Neuron (in vitro differentiated cells): ENCODE data around the gene FBLN1.

Experiments used
- H2AFZ ChIP-seq: one replicate; pipeline ENCODE4 v1.6.1; 2013; ENCODE audit warnings: low read depth, mild to moderate bottlenecking, inconsistent platforms, low read length, moderate library complexity
- H3K27me3 ChIP-seq: one replicate; pipeline ENCODE4 v1.6.1; 2013; ENCODE audit warnings: low read length; ENCODE audit not compliant: insufficient read depth
- H3K36me3 ChIP-seq: one replicate; pipeline ENCODE4 v1.6.1; 2013; ENCODE audit warnings: low read length; ENCODE audit not compliant: insufficient read depth
- H3K4me1 ChIP-seq: one replicate; pipeline ENCODE4 v1.6.1; 2013; ENCODE audit warnings: low read length; ENCODE audit not compliant: insufficient read depth
- H3K4me3 ChIP-seq: 2 replicates; pipeline ENCODE4 v1.5.1; 2013; ENCODE audit warnings: mild to moderate bottlenecking, low read length, moderate library complexity
- H3K9me3 ChIP-seq: one replicate; pipeline ENCODE4 v1.6.1; 2013; ENCODE audit warnings: low read length

Gene FBLN1

DNA sequence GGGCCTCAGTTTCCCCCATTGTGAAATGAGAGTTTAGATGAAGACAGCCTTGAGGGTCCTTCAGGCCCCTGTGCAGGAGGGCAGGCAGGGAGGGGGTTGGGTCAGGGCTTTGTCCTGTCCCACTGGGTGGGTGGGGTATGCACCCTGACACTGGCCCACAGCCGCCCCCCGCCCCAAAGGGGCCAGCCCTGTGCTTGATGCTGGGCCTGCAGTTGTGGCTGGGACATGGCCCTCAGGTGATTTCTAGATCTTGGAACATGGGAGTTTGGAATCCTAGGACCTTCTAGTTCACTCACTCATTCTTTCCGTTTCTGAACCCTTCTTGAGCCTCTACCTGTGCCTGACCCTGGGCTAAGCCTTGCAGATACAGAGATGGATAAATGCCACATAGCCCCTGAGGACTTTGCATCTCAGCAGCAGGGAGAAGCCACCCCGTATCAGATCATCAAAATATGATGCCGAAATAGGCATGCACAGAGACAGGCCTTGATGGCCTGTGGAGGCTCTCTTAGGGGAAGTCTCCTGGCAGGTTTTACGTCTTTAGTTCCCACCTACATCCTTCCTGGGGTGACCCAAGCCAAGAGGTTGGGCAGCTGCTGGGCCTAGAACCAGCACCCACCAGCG, 76.0 kb downstream of the FBLN1 start:
- Histone ChIP-seq H3K9me3 (no peaks in the 10 kb centered on the region), H3K4me3 (no peak overlapping the region)

GRCh38 chr22:45579306-45579705, 76.6 kb downstream of the FBLN1 start:
- H3K4me3 ChIP-seq, result no peak overlapping the region
- no peak overlapping the region for H2AFZ ChIP-seq
- H3K4me1 ChIP-seq, result no peaks in the 10 kb centered on the region
- H3K27me3 ChIP-seq, result no peaks in the 10 kb centered on the region
- no peaks in the 10 kb centered on the region for H3K9me3 ChIP-seq
- no peaks in the 10 kb centered on the region for H3K36me3 ChIP-seq

More for the DNA sequence above, 76.0 kb downstream of the FBLN1 start:
- no peaks in the 10 kb centered on the region for H3K36me3 ChIP-seq
- no peaks in the 10 kb centered on the region for H3K4me1 ChIP-seq
- no peaks in the 10 kb centered on the region for H3K27me3 ChIP-seq
- H2AFZ ChIP-seq, result no peak overlapping the region

GRCh38 chr22:45579806-45580725, 77.4 kb downstream of the FBLN1 start:
- H3K4me3 ChIP-seq, result no peak overlapping the region
- H3K9me3 ChIP-seq, result no peaks in the 10 kb centered on the region
- H3K36me3 ChIP-seq, result no peaks in the 10 kb centered on the region
- H3K4me1 ChIP-seq, result no peaks in the 10 kb centered on the region
- no peaks in the 10 kb centered on the region for H3K27me3 ChIP-seq
- H2AFZ ChIP-seq, result no peak overlapping the region

GRCh38 chr22:45580726-45581381, 78.2 kb downstream of the FBLN1 start:
- no peak overlapping the region for H2AFZ ChIP-seq
- no peaks in the 10 kb centered on the region for H3K27me3 ChIP-seq
- H3K4me3 ChIP-seq, result no peak overlapping the region
- no peaks in the 10 kb centered on the region for H3K36me3 ChIP-seq
- no peaks in the 10 kb centered on the region for H3K4me1 ChIP-seq
- H3K9me3 ChIP-seq, result no peaks in the 10 kb centered on the region

DNA sequence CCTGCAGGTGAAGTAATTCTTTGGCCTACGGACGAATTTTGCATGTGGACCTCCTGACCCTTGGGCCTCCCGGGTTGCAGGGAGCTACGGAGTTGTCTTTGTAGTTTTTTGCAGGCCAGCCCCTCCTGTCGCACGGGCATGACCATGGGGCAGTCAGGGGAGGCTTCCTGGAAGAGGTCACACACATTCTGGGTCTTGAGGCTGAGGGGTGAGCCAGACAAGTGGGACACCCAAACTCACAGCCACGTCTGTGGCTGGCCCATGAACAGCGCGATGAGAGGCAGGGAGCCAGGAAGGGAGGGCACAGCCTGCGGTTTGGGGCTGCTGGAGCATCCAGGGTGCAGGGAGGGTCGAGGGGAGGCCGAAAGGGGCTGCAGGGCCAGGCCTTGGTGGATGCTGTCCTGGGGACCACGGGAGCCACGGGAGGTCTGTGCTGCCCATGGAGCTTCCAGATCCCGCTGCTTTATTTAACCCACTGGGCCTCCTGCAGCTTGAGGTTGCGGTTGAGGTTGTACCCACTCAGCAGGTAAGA, 78.9 kb downstream of the FBLN1 start:
- H3K36me3 ChIP-seq, result no peaks in the 10 kb centered on the region
- no peaks in the 10 kb centered on the region for H3K9me3 ChIP-seq
- H2AFZ ChIP-seq, result no peak overlapping the region
- H3K4me1 ChIP-seq, result no peaks in the 10 kb centered on the region
- no peaks in the 10 kb centered on the region for H3K27me3 ChIP-seq
- H3K4me3 ChIP-seq, result no peak overlapping the region

DNA sequence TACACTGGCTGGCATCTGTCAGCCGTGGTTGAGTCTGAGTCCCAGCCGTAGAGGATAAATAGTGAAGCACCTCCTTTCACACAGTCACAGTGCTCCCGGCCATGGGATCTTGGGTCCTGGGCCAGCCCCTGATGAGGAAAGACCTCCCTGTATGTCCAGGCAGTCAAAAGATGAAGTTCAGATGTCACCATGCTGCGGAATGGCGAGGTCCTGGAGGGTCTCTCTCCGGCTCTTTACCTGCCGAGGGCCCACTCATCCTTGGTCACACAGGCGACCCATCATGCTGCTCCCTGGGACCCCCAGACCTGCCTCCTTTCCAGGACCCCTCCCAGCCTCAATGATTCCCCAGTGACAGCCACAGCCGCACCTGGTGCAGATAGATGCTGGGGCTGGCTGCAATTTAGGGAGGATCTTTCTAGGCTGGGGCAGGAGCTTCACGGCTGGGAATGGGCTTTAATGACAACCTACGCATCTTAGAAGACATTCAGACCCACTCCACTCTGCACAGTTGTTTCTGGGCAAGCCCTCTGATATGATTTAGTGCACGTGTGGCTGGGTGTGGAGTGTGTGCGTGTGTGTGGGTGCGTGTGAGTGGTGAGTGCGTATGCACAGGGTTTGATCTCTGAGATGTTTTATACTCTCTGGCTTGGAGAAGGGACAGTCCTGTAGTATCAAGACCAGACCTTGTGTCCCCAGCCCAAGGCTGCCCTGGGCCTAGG, 79.7 kb downstream of the FBLN1 start:
- no peak overlapping the region for H3K4me3 ChIP-seq
- H3K4me1 ChIP-seq, result peaks cover 6% of the 10 kb centered on the region
- H3K36me3 ChIP-seq, result no peaks in the 10 kb centered on the region
- no peak overlapping the region for H2AFZ ChIP-seq
- H3K27me3 ChIP-seq, result no peaks in the 10 kb centered on the region
- H3K9me3 ChIP-seq, result no peaks in the 10 kb centered on the region

- H2AFZ ChIP-seq, result no peak overlapping the region
- H3K27me3 ChIP-seq, result no peaks in the 10 kb centered on the region
Measured at GRCh38 chr22:45582955-45583320, 80.3 kb downstream of the FBLN1 start.

DNA sequence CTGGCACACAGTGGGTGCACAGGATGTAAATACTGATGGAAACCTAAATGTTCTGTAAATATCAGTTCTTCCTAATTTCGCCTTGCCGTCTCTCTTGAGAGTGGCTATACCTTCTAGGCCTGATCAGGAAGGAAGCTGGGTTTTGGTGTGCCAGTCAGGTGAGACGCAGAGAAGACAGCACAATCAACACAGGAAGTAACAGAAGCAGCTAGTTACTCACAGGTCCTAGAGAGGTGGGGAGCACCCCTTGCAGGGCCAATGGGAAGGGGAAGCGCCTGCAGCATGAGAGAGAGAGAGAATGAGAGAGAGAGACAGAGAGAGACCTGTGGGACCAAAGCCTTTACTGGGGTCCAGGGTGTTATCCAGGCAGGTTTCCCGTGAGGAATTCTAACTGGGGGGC, 80.8 kb downstream of the FBLN1 start:
- Histone ChIP-seq H2AFZ (no peak overlapping the region), H3K4me1 (peaks cover 17% of the 10 kb centered on the region), H3K36me3 (no peaks in the 10 kb centered on the region), H3K9me3 (no peaks in the 10 kb centered on the region), H3K27me3 (no peaks in the 10 kb centered on the region), H3K4me3 (no peak overlapping the region)

More at GRCh38 chr22:45582955-45583320, 80.3 kb downstream of the FBLN1 start:
- no peaks in the 10 kb centered on the region for H3K9me3 ChIP-seq
- H3K4me3 ChIP-seq, result no peak overlapping the region
- peaks cover 11% of the 10 kb centered on the region for H3K4me1 ChIP-seq
- no peaks in the 10 kb centered on the region for H3K36me3 ChIP-seq

GRCh38 chr22:45584121-45584570, 81.5 kb downstream of the FBLN1 start:
- Histone ChIP-seq H3K36me3 (no peaks in the 10 kb centered on the region), H3K9me3 (no peaks in the 10 kb centered on the region), H2AFZ (no peak overlapping the region), H3K4me3 (no peak overlapping the region), H3K4me1 (peaks cover 20% of the 10 kb centered on the region), H3K27me3 (no peaks in the 10 kb centered on the region)

DNA sequence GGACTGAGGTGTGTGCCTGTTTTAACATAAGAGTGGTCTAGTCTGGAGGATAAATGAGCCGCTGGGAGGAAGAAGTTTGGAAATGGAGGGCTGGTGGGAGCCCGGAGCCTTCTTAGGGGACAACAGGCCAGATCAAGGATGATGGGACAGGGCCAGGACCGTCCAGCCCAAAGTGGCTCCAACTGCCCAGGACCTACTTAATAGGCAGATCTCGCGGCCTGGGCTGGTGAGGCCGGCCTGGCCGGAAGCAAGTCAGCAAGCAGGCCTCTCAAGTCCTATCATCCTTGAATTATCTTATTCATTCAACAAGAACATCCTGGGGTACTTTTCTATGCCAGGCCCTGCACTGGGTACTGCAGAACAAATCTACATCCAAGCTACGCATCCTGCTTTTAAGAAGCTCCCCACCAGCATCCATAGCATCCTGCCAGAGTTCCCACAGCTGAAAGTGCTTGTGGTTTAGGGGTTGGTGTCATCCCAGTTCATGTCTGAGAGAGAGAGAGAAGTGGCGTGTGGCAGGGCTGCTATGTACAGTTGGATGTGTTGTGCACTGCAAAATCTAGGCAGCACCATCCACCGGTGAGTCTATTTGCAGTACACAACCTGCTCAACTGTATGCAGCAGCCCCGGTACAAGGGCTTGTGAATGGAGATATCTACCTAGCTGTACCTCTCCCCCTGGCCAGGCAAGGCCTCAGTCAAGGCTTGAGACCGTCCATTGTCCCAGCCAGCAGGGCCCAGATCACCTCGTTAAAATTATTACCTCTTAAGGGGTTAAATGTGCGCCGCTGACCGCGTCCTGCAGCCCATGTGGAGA, 82.1 kb downstream of the FBLN1 start:
- Histone ChIP-seq H3K27me3 (no peaks in the 10 kb centered on the region), H3K4me3 (no peak overlapping the region), H3K9me3 (no peaks in the 10 kb centered on the region), H3K4me1 (peaks cover 20% of the 10 kb centered on the region), H2AFZ (no peak overlapping the region), H3K36me3 (no peaks in the 10 kb centered on the region)

DNA sequence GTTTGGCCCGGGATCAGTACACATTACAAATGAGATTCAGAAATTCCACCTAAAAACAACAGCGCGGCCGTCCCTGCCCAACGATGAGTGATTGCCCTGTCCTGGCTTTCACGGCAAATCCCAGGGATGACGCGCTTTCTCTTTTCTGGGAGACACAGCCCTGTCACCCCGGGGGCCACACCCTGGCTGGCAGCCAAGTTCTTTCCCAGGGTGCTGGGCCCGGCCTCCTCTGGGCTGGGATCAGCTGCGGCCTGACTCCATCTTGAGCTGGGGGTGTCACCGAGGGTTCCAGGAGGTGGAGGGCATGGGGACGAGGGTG, 82.7 kb downstream of the FBLN1 start:
- H2AFZ ChIP-seq, result no peak overlapping the region
- no peak overlapping the region for H3K4me3 ChIP-seq
- H3K27me3 ChIP-seq, result no peaks in the 10 kb centered on the region
- H3K36me3 ChIP-seq, result no peaks in the 10 kb centered on the region
- H3K4me1 ChIP-seq, result peaks cover 20% of the 10 kb centered on the region
- no peaks in the 10 kb centered on the region for H3K9me3 ChIP-seq

DNA sequence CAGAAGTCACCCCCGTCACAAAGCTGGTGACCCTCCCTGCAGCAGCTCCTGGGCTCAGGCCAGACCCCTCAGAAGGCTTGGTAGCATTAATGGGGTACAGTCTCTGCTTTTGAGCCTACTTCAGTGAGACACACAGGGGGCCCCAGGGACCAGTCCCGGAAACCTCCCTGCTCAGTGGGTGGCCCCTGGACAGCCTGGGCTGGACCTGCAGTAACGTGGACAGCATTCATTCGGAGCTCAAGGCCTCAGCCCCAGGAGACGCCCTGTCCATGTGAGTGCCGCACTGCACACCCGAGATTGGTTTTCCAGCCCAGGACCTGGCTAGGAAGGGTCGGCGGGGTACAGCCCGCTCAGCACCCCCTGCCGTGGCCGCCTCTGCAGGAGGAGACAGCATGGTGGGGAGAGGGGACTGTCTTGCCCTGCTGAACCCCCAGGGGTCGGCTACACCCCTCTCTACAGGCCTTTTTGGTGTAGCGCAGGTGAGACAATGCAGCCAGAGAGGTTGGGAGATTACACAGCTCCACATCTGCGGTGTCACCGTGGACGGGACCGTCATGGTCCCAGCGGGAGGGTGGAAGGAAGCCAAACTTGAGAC, 83.4 kb downstream of the FBLN1 start:
- Histone ChIP-seq H3K9me3 (no peaks in the 10 kb centered on the region), H3K4me1 (peaks cover 20% of the 10 kb centered on the region), H3K4me3 (no peak overlapping the region), H2AFZ (no peak overlapping the region), H3K36me3 (no peaks in the 10 kb centered on the region), H3K27me3 (no peaks in the 10 kb centered on the region)
